Esophagus muscularis mucosa (tissue), 4 donors: Measurements from ENCODE around the gene SFSWAP. TPM values are rescaled to one million over a fixed set of nuclear protein-coding genes. Genes with fewer than 3 reads are reported as not detected.
"Not testable (repeated sequence)": the region's sequence is repeated elsewhere in the genome, so short reads cannot be mapped to it uniquely, and the experiment has no call there.

Experiments used
- DNase-seq: peaks from one replicate; pipeline ENCODE4 v3.0.0-alpha.2; 2017; ENCODE audit errors: extremely low spot score
- H3K27ac ChIP-seq, 4 donors: fragments of 200-600 bp; sonication (generic); replicated peaks in 1 of 4; 1 replicate in 3 of 4; 2 replicates in 1 of 4; pipeline ENCODE4 v1.5.1; 2016 to 2019; ENCODE audit warnings: mild to moderate bottlenecking in 1 of 4
- H3K27me3 ChIP-seq, 4 donors: fragments of 200-600 bp; sonication (generic); one replicate each; pipeline versions ENCODE4 v1.5.1 to v1.6.0; 2016 to 2019
- H3K36me3 ChIP-seq, 4 donors: fragments of 200-600 bp; sonication (generic); one replicate each; pipeline ENCODE4 v1.5.1; 2016 to 2019
- H3K4me1 ChIP-seq, 4 donors: fragments of 200-600 bp; sonication (generic); one replicate each; pipeline ENCODE4 v1.5.1; 2016 to 2019
- H3K4me3 ChIP-seq, 4 donors: fragments of 200-600 bp; sonication (generic); 1 replicate in 2 of 4; 2 replicates in 2 of 4; pipeline ENCODE4 v1.5.1; 2016 to 2019; ENCODE audit warnings: mild to moderate bottlenecking in 4 of 4, moderate library complexity in 1 of 4
- H3K9me3 ChIP-seq, 4 donors: fragments of 200-600 bp; sonication (generic); 1 replicate in 3 of 4; 2 replicates in 1 of 4; pipeline ENCODE4 v1.5.1; 2016 to 2019
- EP300 ChIP-seq: sonication (generic); formaldehyde crosslinking; IDR thresholded peaks from one replicate; pipeline ENCODE4 v1.6.1; 2017; ENCODE audit warnings: antibody characterized with exemption
- POLR2A ChIP-seq: fragments of 450-650 bp; IDR thresholded peaks from one replicate; pipeline ENCODE4 v1.6.1; 2017; ENCODE audit warnings: antibody characterized with exemption, moderate library complexity, mild to moderate bottlenecking, low read depth
- POLR2AphosphoS5 ChIP-seq, 2 donors: sonication (generic); formaldehyde crosslinking; IDR thresholded peaks; one replicate each; pipeline ENCODE4 v1.6.1; 2017; ENCODE audit warnings: antibody characterized with exemption in 2 of 2
- WGBS: methylation state at CpG from one replicate; pipeline ENCODE4 v1.1.5; 2018; 5-methylcytosine and 5-hydroxymethylcytosine counted together
- intact Hi-C: fragments of 100-400 bp; cut with DNase I; formaldehyde crosslinking; loops from one replicate; pipeline ENCODE4 v1.15.1; 2023
- total RNA-seq, 4 donors: library from RNA; depleted of rRNA; stranded (reverse); fragments of >200 nt; gene quantifications; one replicate each; pipeline versions ENCODE4 v1.1.0 to v1.2.1, GENCODE V29; 2016
- TF ChIP-seq, protein P1 (sequence below), 3 experiments: fragments of 200-600 bp in 2 of 3; fragments of 450-650 bp in 1 of 3; sonication (generic) in 2 of 3; IDR thresholded peaks; one replicate each; pipeline ENCODE4 v1.5.1; 2017 to 2019; ENCODE audit warnings: antibody characterized with exemption in 3 of 3, mild to moderate bottlenecking in 2 of 3, moderate library complexity in 1 of 3

The SFSWAP gene
- total RNA-seq, 4 donors from 2014 or later = 21.7 to 28.2 (median 25.0) TPM

- intact Hi-C loops = no loop called here
- H3K27ac ChIP-seq = no peak overlapping the region
- 89% methylated on average over 2 of the region's 2 CpGs for WGBS
- no peak overlapping the region for H3K4me3 ChIP-seq
- H3K36me3 ChIP-seq = peaks cover 18 to 86% (median 68%) of the 10 kb centered on the region in 4 donors
- no peak for TF ChIP-seq POLR2AphosphoS5 (IDR thresholded peaks at IDR 0.05)
- TF ChIP-seq EP300 = no peak
- TF ChIP-seq POLR2A = no peak
- TF ChIP-seq, protein P1, sequence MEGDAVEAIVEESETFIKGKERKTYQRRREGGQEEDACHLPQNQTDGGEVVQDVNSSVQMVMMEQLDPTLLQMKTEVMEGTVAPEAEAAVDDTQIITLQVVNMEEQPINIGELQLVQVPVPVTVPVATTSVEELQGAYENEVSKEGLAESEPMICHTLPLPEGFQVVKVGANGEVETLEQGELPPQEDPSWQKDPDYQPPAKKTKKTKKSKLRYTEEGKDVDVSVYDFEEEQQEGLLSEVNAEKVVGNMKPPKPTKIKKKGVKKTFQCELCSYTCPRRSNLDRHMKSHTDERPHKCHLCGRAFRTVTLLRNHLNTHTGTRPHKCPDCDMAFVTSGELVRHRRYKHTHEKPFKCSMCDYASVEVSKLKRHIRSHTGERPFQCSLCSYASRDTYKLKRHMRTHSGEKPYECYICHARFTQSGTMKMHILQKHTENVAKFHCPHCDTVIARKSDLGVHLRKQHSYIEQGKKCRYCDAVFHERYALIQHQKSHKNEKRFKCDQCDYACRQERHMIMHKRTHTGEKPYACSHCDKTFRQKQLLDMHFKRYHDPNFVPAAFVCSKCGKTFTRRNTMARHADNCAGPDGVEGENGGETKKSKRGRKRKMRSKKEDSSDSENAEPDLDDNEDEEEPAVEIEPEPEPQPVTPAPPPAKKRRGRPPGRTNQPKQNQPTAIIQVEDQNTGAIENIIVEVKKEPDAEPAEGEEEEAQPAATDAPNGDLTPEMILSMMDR (IDR thresholded peaks at IDR 0.05) = no peak
- no peaks in the 10 kb centered on the region for H3K4me1 ChIP-seq
- DNase-seq = no peak
- no peaks in the 10 kb centered on the region for H3K9me3 ChIP-seq
- H3K27me3 ChIP-seq = no peaks in the 10 kb centered on the region
Measured at GRCh38 chr12:131740626-131741025, 29.7 kb downstream of the SFSWAP start.

DNA sequence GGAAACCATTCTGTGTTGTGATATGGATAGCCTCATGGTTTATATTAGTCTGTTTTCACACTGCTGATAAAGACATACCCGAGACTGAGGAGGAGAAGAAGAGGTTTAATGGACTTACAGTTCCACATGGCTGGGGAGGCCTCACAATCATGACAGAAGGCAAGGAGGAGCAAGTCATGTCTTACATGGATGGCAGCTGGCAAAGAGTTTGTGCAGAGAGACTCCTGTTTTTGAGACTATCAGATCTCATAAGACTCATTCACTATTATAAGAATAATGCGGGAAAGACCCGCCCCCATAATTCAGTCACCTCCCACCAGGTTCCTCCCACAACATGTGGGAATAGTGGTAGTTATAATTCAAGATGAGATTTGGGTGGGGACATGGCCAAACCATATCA lies 31.9 kb downstream of the SFSWAP start:
- H3K4me3 ChIP-seq, H3K27me3 ChIP-seq, H3K4me1 ChIP-seq, intact Hi-C loops, H3K27ac ChIP-seq, H3K9me3 ChIP-seq, DNase-seq: not testable (repeated sequence)
- 92% methylated on average over 3 of the region's 3 CpGs for WGBS
- H3K36me3 ChIP-seq = peaks cover 21 to 90% (median 77%) of the 10 kb centered on the region in 4 donors

DNA sequence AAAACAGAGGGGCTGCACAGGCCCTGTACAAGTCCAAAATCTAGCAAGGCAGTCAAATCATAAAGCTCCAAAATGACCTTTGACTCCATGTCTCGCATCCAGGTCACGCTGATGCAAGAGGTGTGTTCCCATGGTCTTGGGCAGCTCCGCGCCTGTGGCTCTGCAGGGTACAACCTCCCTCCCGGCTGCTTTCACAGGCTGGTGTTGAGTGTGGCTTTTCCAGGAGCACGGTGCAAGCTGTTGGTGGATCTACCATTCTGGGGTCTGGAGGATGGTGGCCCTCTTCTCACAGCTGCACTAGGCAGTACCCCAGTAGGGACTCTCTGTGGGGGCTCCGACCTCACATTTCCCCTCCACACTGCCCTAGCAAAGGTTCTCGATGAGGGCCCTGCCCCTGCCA lies 32.5 kb downstream of the SFSWAP start:
- DNase-seq, H3K4me1 ChIP-seq, H3K27ac ChIP-seq, H3K27me3 ChIP-seq, H3K4me3 ChIP-seq, intact Hi-C loops, H3K9me3 ChIP-seq: not testable (repeated sequence)
- peaks cover 21 to 92% (median 83%) of the 10 kb centered on the region in 4 donors for H3K36me3 ChIP-seq
- WGBS = 96% methylated on average over 5 of the region's 8 CpGs

- H3K36me3 ChIP-seq = peaks cover 21 to 95% (median 86%) of the 10 kb centered on the region in 4 donors
- not testable (repeated sequence) for H3K4me3 ChIP-seq
- 100% methylated on average over 1 of the region's 4 CpGs for WGBS
Measured at GRCh38 chr12:131743880-131744279, 33.0 kb downstream of the SFSWAP start.

GRCh38 chr12:131744675-131745074 lies 33.8 kb downstream of the SFSWAP start:
- H3K9me3 ChIP-seq, DNase-seq, H3K4me1 ChIP-seq, H3K27ac ChIP-seq, H3K4me3 ChIP-seq, intact Hi-C loops, H3K27me3 ChIP-seq: not testable (repeated sequence)
- peaks cover 21 to 95% (median 88%) of the 10 kb centered on the region in 4 donors for H3K36me3 ChIP-seq
- WGBS = 88% methylated on average over 1 of the region's 1 CpG

More at GRCh38 chr12:131743880-131744279, 33.0 kb downstream of the SFSWAP start:
- H3K4me1 ChIP-seq, H3K27ac ChIP-seq, H3K27me3 ChIP-seq, H3K9me3 ChIP-seq, DNase-seq, intact Hi-C loops: not testable (repeated sequence)

DNA sequence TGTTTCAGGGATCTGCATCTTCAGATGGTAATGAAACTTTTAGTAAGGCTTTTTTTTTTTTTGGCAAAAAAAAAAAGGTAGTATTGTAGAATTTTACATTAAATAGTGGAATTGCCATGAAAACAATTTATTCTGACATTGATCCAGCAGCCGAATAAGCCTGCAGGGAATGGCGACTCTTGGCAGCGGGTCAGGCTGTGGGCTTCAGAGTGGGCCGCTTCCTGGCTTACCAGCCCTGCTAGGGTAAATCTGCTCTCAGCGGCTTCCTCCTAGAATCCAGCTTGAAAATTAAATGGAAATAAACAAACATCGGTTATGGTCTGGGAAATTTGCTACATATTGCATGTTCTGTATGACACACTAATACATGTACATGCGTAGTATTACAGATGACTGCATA lies 34.8 kb downstream of the SFSWAP start:
- DNase-seq = no peak
- no peak overlapping the region for H3K27ac ChIP-seq
- no peaks in the 10 kb centered on the region for H3K27me3 ChIP-seq
- peaks cover 14 to 95% (median 83%) of the 10 kb centered on the region in 4 donors for H3K36me3 ChIP-seq
- 95% methylated on average over 7 of the region's 7 CpGs for WGBS
- H3K4me1 ChIP-seq = peaks cover 0 to 2% (median 0%) of the 10 kb centered on the region in 4 donors
- H3K9me3 ChIP-seq = no peaks in the 10 kb centered on the region
- H3K4me3 ChIP-seq = no peak overlapping the region
- TF ChIP-seq POLR2A (no peak), EP300 (no peak), POLR2AphosphoS5 (IDR thresholded peaks at IDR 0.05) (no peak)
- TF ChIP-seq, protein P1 (IDR thresholded peaks at IDR 0.05) = no peak
- intact Hi-C loops = no loop called here
